CD4-positive, alpha-beta T cell (primary cell): ENCODE results near the gene NFYC. TPM values are rescaled to one million over a fixed set of nuclear protein-coding genes. Genes with fewer than 3 reads are reported as not detected.

Experiments
- ATAC-seq: fragments of 200-7000 bp; cut with Tn5 transposase; one replicate; pipeline ENCODE4 v1.10.0; 2022; ENCODE audit warnings: mild to moderate bottlenecking; ENCODE audit not compliant: poor library complexity
- CTCF ChIA-PET: fragments of 350-600 bp; sonication (Branson Sonifier 250); formaldehyde crosslinking; loops from one replicate; lab custom pipeline; 2021; ENCODE audit warnings: antibody characterized with exemption, inconsistent platforms; lab: Charles Lee
- POLR2A ChIA-PET: fragments of 350-600 bp; sonication (Branson Sonifier 250); formaldehyde crosslinking; loops from one replicate; lab custom pipeline; 2021; ENCODE audit warnings: antibody characterized with exemption, inconsistent platforms; lab: Charles Lee
- DNase-seq, 14 experiments: peaks; one replicate each; pipeline ENCODE4 v3.0.0-alpha.2; 2013 to 2020; ENCODE audit warnings: mixed read lengths in 2 of 14
- H3K27ac ChIP-seq, 2 donors: one replicate each; pipeline versions ENCODE4 v1.5.1 to v1.7.0; 2013; ENCODE audit warnings: low read length in 2 of 2, low read depth in 1 of 2, mild to moderate bottlenecking in 1 of 2
- H3K27me3 ChIP-seq, 2 experiments: 1 replicate in 1 of 2; 2 replicates in 1 of 2; pipeline versions ENCODE4 v1.6.1 to v1.7.0; 2013; ENCODE audit warnings: low read length in 2 of 2, control low read depth in 1 of 2, mild to moderate bottlenecking in 1 of 2, moderate library complexity in 1 of 2; ENCODE audit not compliant: insufficient read depth in 2 of 2, control insufficient read depth in 1 of 2
- H3K36me3 ChIP-seq: one replicate; pipeline ENCODE4 v1.6.1; 2013; ENCODE audit warnings: low read length, control low read depth; ENCODE audit not compliant: insufficient read depth
- H3K4me1 ChIP-seq: one replicate; pipeline ENCODE4 v1.6.1; 2013; ENCODE audit warnings: low read length, control low read depth; ENCODE audit not compliant: insufficient read depth
- H3K4me3 ChIP-seq: one replicate; pipeline ENCODE4 v1.5.1; 2013; ENCODE audit warnings: mild to moderate bottlenecking, low read length, moderate library complexity
- H3K9me3 ChIP-seq, 2 experiments: 1 replicate in 1 of 2; 2 replicates in 1 of 2; pipeline versions ENCODE4 v1.6.1 to v1.7.0; 2013; ENCODE audit warnings: low read length in 2 of 2, mild to moderate bottlenecking in 2 of 2, control low read depth in 1 of 2, moderate library complexity in 1 of 2; ENCODE audit not compliant: control insufficient read depth in 1 of 2, insufficient read depth in 1 of 2
- H3K27ac Mint-ChIP-seq: one replicate; pipeline ENCODE4 v1.8.0; 2020; ENCODE audit warnings: mixed read lengths
- H3K27me3 Mint-ChIP-seq: one replicate; pipeline ENCODE4 v1.8.0; 2021; ENCODE audit warnings: mixed read lengths
- H3K36me3 Mint-ChIP-seq: one replicate; pipeline ENCODE4 v1.8.0; 2021; ENCODE audit warnings: low read depth, mixed read lengths
- H3K4me1 Mint-ChIP-seq: one replicate; pipeline ENCODE4 v1.8.0; 2021; ENCODE audit warnings: low read depth, mixed read lengths
- H3K4me3 Mint-ChIP-seq: one replicate; pipeline ENCODE4 v1.8.0; 2020; ENCODE audit warnings: mild to moderate bottlenecking, mixed read lengths
- H3K9me3 Mint-ChIP-seq: one replicate; pipeline ENCODE4 v1.8.0; 2020; ENCODE audit warnings: mixed read lengths
- CTCF ChIP-seq: fragments of 200-600 bp; IDR thresholded peaks from one replicate; pipeline ENCODE4 v1.8.0; 2022; ENCODE audit warnings: antibody characterized with exemption, mild to moderate bottlenecking
- intact Hi-C, 2 experiments: fragments of 100-400 bp; cut with DNase I in 1 of 2; cut with micrococcal nuclease in 1 of 2; formaldehyde crosslinking; loops; one replicate each; pipeline versions ENCODE4 v1.15.1 to v1.9.0; 2023 to 2025; cut with DNase I, micrococcal nuclease
- total RNA-seq, 174 experiments: library from RNA in 2 of 174; stranded (reverse) in 2 of 174; gene quantifications; one replicate each; pipeline ENCODE4 v1.2.3 and lab custom pipeline; 2021 to 2026

Gene NFYC
- total RNA-seq, 2 experiments from 2014 or later: 28.6 to 35.2 TPM

GRCh38 chr1:40662151-40662550 is 29.4 kb upstream of the NFYC start:
- Mint-ChIP-seq H3K4me3 (no peak overlapping the region), H3K27ac (no peak overlapping the region), H3K36me3 (peaks cover 3% of the 10 kb centered on the region), H3K9me3 (no peaks in the 10 kb centered on the region), H3K4me1 (peaks cover 18% of the 10 kb centered on the region), H3K27me3 (no peaks in the 10 kb centered on the region)
- no peak for TF ChIP-seq CTCF
- ChIA-PET CTCF (interaction anchor here (0.6 kb wide), 1 partner anchor 22 kb away, joined by 3 read pairs; no protein-coding TSS in a partner anchor), POLR2A (interaction anchor here (5.5 kb wide), 1 partner anchor 30 kb away, joined by 34 read pairs; the partner anchor contains the start of gene NFYC)
- Histone ChIP-seq H3K9me3 (no peaks in the 10 kb centered on the region), H3K27ac (no peak overlapping the region), H3K36me3 (no peaks in the 10 kb centered on the region), H3K27me3 (no peaks in the 10 kb centered on the region), H3K4me3 (no peak overlapping the region), H3K4me1 (peaks cover 19% of the 10 kb centered on the region)
- no peak for DNase-seq
- ATAC-seq: no peak
- intact Hi-C loops: loop anchor here in 1 of 2 experiments (10.0 kb wide), 1 partner anchor 693 kb away; no protein-coding TSS in a partner anchor

DNA sequence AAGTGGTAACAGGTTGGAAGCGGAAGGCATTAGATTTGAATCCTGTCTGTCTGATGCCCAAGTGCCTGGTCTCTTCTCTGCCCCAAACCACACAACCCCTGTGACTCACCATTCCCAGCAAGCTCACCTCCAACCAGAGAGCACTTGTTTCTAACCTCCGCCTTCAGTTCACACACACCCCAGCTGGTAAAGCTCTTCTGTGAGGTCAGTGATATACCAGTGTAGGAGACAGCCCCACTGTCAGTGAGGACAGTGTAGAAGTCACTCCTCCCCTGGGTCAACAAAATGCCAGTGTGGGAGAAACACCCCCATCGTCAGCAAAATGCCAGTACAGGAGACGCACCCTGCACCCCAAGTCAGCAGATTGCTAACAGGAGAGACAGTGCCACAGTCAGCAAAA is 28.6 kb upstream of the NFYC start:
- CTCF ChIA-PET: no interaction called here
- intact Hi-C loops: loop anchor here in 1 of 2 experiments (10.0 kb wide), 1 partner anchor 692 kb away; no protein-coding TSS in a partner anchor

DNA sequence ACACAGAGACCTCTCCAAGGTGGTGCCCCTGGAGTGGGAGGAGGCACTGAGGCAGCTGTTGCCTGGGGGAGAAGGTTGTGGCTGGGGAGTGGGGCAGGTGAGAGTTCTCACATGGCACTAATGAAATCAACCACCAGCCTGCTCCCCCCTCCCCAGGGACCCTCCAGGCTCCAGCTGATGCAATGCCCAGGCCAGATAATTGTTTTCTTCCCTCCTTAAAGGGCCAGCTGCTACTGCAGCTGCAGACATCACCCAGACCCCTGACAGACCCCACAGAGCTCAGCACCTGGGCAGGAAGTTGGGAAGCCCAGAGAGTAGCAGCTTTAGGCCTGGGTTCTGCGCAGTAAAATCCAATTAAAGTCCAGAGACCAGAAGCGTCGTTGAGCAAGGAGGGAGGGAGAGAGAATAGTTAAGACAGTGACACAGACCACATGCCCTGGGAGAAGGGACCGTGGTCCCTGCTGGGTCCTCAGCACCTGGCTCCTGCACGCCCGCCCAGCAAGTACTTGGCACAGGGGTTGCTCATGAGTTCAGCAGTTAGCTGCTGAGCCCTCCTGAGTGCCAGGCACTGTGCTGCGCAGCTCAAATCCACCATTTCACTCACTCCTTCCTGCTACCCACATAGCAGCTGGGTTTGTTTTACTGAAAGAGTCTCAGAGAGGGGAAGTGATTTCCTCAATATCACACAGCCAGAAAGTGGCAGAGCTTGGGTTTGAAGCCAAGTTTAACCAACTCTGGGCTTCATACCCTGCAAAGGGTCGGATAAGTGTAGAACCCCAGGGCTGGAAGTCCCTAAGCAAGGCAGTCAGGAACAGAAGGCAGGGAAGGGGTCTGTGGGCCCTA is 28.0 kb upstream of the NFYC start:
- no peak for TF ChIP-seq CTCF
- no peaks in the 10 kb centered on the region for H3K9me3 ChIP-seq
- intact Hi-C loops: loop anchor here in 1 of 2 experiments (2.0 to 10.0 kb wide), 2 partner anchors 27 to 691 kb away; partner anchors contain the start of gene NFYC
- no peaks in the 10 kb centered on the region for H3K27me3 Mint-ChIP-seq
- H3K27ac Mint-ChIP-seq: no peak overlapping the region
- no peaks in the 10 kb centered on the region for H3K9me3 Mint-ChIP-seq
- no peaks in the 10 kb centered on the region for H3K36me3 ChIP-seq
- peaks cover 20% of the 10 kb centered on the region for H3K4me1 ChIP-seq
- H3K27me3 ChIP-seq: no peaks in the 10 kb centered on the region
- peaks cover 23% of the 10 kb centered on the region for H3K4me1 Mint-ChIP-seq
- ChIA-PET POLR2A (interaction anchor here (5.5 kb wide), 1 partner anchor 28 kb away, joined by 34 read pairs; the partner anchor contains the start of gene NFYC), CTCF (no interaction called here)
- no peak for ATAC-seq
- no peak overlapping the region for H3K4me3 ChIP-seq
- H3K27ac ChIP-seq: no peak overlapping the region
- H3K4me3 Mint-ChIP-seq: peak overlapping the region; percentile 77
- peak in 1 of 14 experiments; percentile 14 for DNase-seq
- H3K36me3 Mint-ChIP-seq: peaks cover 3% of the 10 kb centered on the region

More for the DNA sequence above, 28.6 kb upstream of the NFYC start:
- H3K4me1 ChIP-seq: peaks cover 19% of the 10 kb centered on the region
- Mint-ChIP-seq H3K36me3 (peaks cover 3% of the 10 kb centered on the region), H3K4me1 (peaks cover 22% of the 10 kb centered on the region), H3K27ac (no peak overlapping the region), H3K27me3 (no peaks in the 10 kb centered on the region), H3K4me3 (peak overlapping the region; percentile 77), H3K9me3 (no peaks in the 10 kb centered on the region)
- DNase-seq: peak in 2 of 14 experiments; percentile 16 to 21
- no peaks in the 10 kb centered on the region for H3K27me3 ChIP-seq
- POLR2A ChIA-PET: interaction anchor here (5.5 kb wide), 1 partner anchor 29 kb away, joined by 34 read pairs; the partner anchor contains the start of gene NFYC
- H3K4me3 ChIP-seq: no peak overlapping the region
- no peaks in the 10 kb centered on the region for H3K36me3 ChIP-seq
- no peak for TF ChIP-seq CTCF
- H3K9me3 ChIP-seq: no peaks in the 10 kb centered on the region
- H3K27ac ChIP-seq: no peak overlapping the region
- no peak for ATAC-seq
